DMS153 (cell line): ENCODE measurements around the gene PSORS1C2.
"Not testable (repeated sequence)": the region's sequence is repeated elsewhere in the genome, so short reads cannot be mapped to it uniquely, and the experiment has no call there.

Source experiments
- DNase-seq: peaks from one replicate; lab custom pipeline; 2025; lab: John Stamatoyannopoulos, UW

Gene PSORS1C2

DNA sequence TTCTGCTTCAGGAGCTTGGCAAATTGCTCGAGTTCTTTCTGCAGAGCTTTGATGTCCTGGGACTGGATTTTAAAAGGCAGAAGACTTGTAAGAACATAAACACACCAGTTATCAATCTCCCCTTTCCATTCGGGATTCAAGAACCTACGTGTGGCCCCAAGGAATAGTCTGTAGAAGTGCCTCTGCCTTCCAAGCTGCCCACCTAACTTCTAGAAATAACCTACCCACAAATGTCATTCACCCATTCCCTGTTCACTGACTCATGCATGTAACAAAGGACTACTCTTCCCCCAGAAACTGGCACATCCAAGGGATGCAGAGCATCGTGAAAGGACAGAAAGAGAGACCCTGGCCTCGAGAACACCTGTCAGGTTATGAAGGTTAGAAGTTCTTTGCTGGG is 27.1 kb upstream of the PSORS1C2 start:
- DNase-seq, result no peak

GRCh38 chr6:31165064-31165832 is 26.4 kb upstream of the PSORS1C2 start:
- DNase-seq, result not testable (repeated sequence)

DNA sequence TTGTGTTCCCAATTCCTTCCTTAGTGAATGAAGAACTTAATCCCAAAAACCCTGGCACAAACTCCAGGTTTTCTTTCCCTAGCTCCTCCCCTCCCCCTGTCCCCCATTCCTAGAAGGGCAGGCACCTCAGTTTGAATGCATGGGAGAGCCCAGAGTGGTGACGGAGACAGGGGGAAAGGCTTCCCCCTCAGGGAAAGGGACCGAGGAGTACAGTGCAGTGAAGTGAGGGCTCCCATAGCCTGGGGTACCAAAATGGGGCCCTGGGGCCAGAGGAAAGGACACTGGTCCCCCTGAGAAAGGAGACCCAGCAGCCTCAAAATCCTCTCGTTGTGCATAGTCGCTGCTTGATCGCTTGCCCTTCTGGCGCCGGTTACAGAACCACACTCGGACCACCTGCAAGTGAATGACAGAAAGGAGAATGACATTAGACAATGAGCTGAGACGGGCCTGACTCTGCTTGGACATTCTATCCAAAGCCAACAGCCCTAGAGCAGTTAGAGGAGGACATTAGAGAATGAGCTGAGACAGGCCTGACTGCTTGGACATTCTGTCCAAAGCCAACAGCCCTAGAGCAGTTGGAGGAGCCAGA is 25.7 kb upstream of the PSORS1C2 start:
- DNase-seq, result not testable (repeated sequence)

DNA sequence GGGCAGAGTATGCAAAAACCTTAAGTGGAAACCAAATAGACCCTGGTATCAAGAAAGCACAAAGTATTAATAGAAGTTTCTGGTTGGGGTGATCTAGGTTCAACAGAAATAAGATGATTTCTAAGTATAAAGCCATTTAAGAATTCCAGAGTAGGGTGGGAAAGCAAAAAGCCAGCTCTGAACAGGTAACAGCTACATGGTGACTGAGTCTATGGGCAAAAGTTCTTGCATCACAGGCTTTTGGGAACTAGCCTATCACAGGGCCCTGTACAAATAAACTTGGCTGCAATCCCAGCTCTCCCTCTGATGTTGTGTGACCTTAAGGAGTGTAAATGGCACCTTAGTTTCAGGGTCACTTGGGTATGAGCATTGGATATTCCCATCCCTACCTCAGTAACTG is 25.1 kb upstream of the PSORS1C2 start:
- no peak for DNase-seq

- no peak for DNase-seq
Observed at GRCh38 chr6:31162463-31163165, 23.7 kb upstream of the PSORS1C2 start.

- no peak for DNase-seq
Observed at GRCh38 chr6:31161216-31162126, 22.6 kb upstream of the PSORS1C2 start.

GRCh38 chr6:31158863-31159855 is 20.3 kb upstream of the PSORS1C2 start:
- DNase-seq, result no peak

GRCh38 chr6:31158140-31158862 is 19.4 kb upstream of the PSORS1C2 start, which contains the start of gene TCF19:
Gene TCF19 (plus strand): TSS chr6:31158589. CDS start chr6:31159470, 881 bp downstream.
- peak; percentile 97 for DNase-seq

- no peak for DNase-seq
Observed at GRCh38 chr6:31157513-31158139, 18.8 kb upstream of the PSORS1C2 start, which contains the start of gene CCHCR1. Gene CCHCR1 (minus strand): TSS chr6:31157802. CDS start chr6:31157600, 202 bp downstream.

DNA sequence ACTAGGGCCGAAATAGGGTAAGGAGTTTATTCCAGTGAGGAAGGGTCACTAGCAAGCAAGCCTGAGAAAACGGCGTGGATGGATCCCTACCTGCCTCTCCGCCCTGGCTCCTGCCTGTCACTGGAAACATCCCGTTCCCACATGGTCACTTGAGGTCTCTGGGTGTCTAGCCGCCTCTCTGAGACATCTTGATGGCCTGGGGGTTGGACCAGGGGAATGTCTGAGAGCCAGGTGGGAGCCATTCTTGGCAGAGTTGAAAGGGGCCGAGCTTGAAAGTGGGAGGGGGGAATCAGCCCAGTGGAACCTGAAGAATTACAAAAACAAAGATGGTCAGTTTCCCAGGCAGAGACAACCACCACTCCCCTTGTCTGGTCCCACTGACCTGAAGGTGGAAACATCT is 17.8 kb upstream of the PSORS1C2 start:
- DNase-seq, result no peak

GRCh38 chr6:31154436-31154835 is 15.6 kb upstream of the PSORS1C2 start:
- DNase-seq, result no peak

DNA sequence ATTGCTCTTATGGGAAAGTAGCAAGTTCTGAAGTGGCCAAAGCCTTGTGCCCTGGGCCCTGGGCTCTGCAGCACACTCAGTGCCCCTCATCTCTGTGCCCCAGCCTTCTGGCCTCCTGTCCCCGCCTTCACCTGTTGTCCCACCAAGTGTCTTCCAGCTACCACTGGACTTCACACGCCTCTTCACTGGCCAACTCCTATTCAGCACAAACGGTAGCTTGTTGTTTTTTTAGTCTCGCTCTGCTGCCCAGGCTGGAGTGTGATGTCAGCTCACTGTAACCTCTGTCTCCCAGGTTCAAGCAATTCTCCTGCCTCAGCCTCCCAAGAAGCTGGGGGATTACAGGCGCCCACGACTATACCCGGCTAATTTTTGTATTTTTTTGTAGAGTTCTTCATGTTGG is 13.9 kb upstream of the PSORS1C2 start:
- DNase-seq, result no peak

DNA sequence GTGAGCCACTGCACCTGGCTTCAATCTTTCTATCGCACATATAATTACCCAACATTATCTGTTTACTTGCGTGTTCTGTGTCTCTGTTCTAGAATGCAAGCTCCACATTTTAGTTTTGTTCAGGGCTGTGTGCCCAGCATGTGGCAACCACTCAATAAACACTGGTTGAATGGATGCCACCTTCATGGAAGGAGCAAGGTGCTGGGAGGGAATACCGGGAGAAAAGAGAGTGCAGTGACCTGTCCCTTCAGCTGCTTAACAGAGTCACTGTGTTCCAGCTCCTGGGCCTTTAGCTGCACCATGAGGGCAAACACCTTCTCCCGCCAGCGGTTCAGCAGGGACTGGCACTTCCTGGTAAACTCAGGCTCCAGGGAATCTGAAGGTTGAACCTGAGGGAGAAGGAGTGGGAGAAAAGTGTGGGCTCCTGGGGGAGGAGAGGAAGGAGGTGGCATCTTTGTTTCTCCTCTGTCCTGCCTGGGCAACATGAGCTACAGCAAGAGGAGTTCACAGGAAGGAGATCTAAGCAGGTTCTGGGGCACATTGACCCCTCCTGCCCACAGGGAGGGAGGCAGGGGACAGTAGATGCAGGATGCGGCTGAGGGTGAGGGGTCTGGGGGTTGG is 11.1 kb upstream of the PSORS1C2 start:
- no peak for DNase-seq

DNA sequence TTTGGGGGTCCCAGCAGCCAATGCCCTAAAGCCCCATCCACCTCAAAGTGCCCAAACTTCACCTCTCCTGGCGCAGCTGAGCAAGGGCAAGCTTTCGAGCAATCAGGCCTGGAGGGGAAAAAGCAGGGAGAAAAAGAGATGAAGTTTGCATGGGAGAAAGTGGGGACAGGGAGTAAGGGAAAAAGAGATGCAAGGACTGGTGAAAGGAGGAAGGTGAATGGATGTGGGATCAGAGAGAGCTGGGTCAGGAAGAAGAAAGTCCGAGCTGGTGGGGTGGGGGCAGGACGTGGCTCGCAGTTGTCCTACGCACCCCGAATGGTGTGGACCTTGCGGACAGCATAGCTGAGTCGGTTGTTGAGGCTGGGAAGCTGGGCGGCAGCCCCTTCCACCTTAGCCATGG is 6.5 kb upstream of the PSORS1C2 start:
- no peak for DNase-seq

GRCh38 chr6:31144970-31145340 is 6.1 kb upstream of the PSORS1C2 start:
- no peak for DNase-seq

DNA sequence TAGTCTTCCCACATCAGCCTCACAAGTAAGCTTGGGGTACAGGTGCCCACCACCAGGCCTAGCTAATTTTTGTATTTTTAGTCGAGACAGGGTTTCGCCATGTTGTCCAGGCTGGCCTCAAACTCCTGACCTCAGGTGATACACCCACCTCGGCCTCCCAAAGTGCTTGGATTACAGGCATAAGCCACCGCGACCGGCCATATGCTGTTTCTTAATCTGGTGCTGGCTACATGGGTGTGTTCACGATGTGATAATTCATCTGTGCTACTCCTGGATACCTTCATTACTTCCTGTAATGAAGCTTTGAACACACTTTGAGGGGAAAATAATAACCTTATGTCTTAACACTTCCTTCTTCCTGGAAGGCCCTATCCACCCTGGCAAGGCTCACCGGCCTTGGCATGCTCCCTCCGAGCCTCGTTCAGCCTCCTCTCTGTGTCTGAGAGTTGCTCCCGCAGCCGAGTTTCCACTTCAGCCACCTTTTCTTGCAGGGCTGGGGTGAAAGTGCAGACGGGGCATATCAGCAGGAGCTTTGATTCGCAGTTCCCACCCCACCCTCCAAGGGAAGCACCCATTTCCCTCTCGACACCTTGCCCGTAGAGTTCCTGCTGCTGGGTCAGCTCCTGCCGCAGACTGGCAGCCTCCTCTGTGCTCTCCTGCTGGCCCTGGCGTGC is 5.6 kb upstream of the PSORS1C2 start:
- DNase-seq, result no peak

GRCh38 chr6:31143148-31143547 is 4.3 kb upstream of the PSORS1C2 start:
- no peak for DNase-seq

GRCh38 chr6:31142361-31142761 is 3.5 kb upstream of the PSORS1C2 start:
- DNase-seq, result no peak
